ENCODE data around the gene BBS4. TPM values are rescaled to one million over a fixed set of nuclear protein-coding genes. Genes with fewer than 3 reads are reported as not detected.
A peak's percentile ranks its signal among the peaks of the same experiment; 100 is the strongest.

BBS4 gene
- total RNA-seq, 4 donors from 2014 or later = 6.8 to 38.5 (median 22.2) TPM

GRCh38 chr15:72774696-72775383, 88.8 kb downstream of the BBS4 start:
- no peaks in the 10 kb centered on the region for H3K27me3 ChIP-seq
- no peaks in the 10 kb centered on the region for H3K9me3 ChIP-seq
- H3K27ac ChIP-seq = no peak overlapping the region
- H3K36me3 ChIP-seq = no peaks in the 10 kb centered on the region
- no peak for DNase-seq
- no peak for TF ChIP-seq CTCF (IDR thresholded peaks at IDR 0.05)
- TF ChIP-seq POLR2A (IDR thresholded peaks at IDR 0.05) = no peak
- H3K4me1 ChIP-seq = no peaks in the 10 kb centered on the region
- intact Hi-C loops (cut with DNase I; ENCODE audit: low total_unique reads) = no loop called here
- no peak overlapping the region for H3K4me3 ChIP-seq

GRCh38 chr15:72778796-72779195, 92.8 kb downstream of the BBS4 start:
- intact Hi-C loops (cut with DNase I; ENCODE audit: low total_unique reads) = no loop called here
- TF ChIP-seq POLR2A (IDR thresholded peaks at IDR 0.05) (no peak), CTCF (IDR thresholded peaks at IDR 0.05) (no peak)
- H3K27ac ChIP-seq = no peak overlapping the region
- H3K4me3 ChIP-seq = no peak overlapping the region
- no peaks in the 10 kb centered on the region for H3K27me3 ChIP-seq
- H3K4me1 ChIP-seq = no peaks in the 10 kb centered on the region
- DNase-seq = no peak
- H3K36me3 ChIP-seq = no peaks in the 10 kb centered on the region
- H3K9me3 ChIP-seq = no peaks in the 10 kb centered on the region

- H3K27ac ChIP-seq = no peak overlapping the region
- H3K9me3 ChIP-seq = no peaks in the 10 kb centered on the region
- TF ChIP-seq CTCF (IDR thresholded peaks at IDR 0.05) = no peak
- no peak for TF ChIP-seq POLR2A (IDR thresholded peaks at IDR 0.05)
- no peaks in the 10 kb centered on the region for H3K4me1 ChIP-seq
- intact Hi-C loops (cut with DNase I; ENCODE audit: low total_unique reads) = no loop called here
- H3K4me3 ChIP-seq = no peak overlapping the region
- DNase-seq = no peak
- no peaks in the 10 kb centered on the region for H3K36me3 ChIP-seq
- no peaks in the 10 kb centered on the region for H3K27me3 ChIP-seq
Measured at GRCh38 chr15:72781631-72782030, 95.6 kb downstream of the BBS4 start.

GRCh38 chr15:72782274-72783003, 96.4 kb downstream of the BBS4 start:
- Histone ChIP-seq H3K4me1 (no peaks in the 10 kb centered on the region), H3K9me3 (no peaks in the 10 kb centered on the region), H3K36me3 (no peaks in the 10 kb centered on the region), H3K4me3 (peak overlapping the region; percentile 74 to 86), H3K27ac (peak overlapping the region; percentile 85 to 90), H3K27me3 (no peaks in the 10 kb centered on the region)
- DNase-seq = no peak
- no peak for TF ChIP-seq CTCF (IDR thresholded peaks at IDR 0.05)
- TF ChIP-seq POLR2A (IDR thresholded peaks at IDR 0.05) = no peak
- intact Hi-C loops (cut with DNase I; ENCODE audit: low total_unique reads) = no loop called here

GRCh38 chr15:72783004-72783639, 97.1 kb downstream of the BBS4 start:
- Histone ChIP-seq H3K36me3 (no peaks in the 10 kb centered on the region), H3K27me3 (no peaks in the 10 kb centered on the region), H3K27ac (peak overlapping the region; percentile 85 to 90), H3K9me3 (no peaks in the 10 kb centered on the region), H3K4me1 (no peaks in the 10 kb centered on the region), H3K4me3 (peak overlapping the region; percentile 74 to 86)
- TF ChIP-seq POLR2A (IDR thresholded peaks at IDR 0.05) (no peak), CTCF (IDR thresholded peaks at IDR 0.05) (no peak)
- DNase-seq = peak in 1 of 2 donors; percentile 46
- intact Hi-C loops (cut with DNase I; ENCODE audit: low total_unique reads) = no loop called here
